ENCODE measurements around the gene CFAP410. TPM values are rescaled to one million over a fixed set of nuclear protein-coding genes. Genes with fewer than 3 reads are reported as not detected.

The CFAP410 gene
- total and polyA plus RNA-seq, 2 of the 13 experiments (the other 11 are each of a cell fraction or from before 2014, with no cell fraction given), result 8.0 to 20.1 TPM

DNA sequence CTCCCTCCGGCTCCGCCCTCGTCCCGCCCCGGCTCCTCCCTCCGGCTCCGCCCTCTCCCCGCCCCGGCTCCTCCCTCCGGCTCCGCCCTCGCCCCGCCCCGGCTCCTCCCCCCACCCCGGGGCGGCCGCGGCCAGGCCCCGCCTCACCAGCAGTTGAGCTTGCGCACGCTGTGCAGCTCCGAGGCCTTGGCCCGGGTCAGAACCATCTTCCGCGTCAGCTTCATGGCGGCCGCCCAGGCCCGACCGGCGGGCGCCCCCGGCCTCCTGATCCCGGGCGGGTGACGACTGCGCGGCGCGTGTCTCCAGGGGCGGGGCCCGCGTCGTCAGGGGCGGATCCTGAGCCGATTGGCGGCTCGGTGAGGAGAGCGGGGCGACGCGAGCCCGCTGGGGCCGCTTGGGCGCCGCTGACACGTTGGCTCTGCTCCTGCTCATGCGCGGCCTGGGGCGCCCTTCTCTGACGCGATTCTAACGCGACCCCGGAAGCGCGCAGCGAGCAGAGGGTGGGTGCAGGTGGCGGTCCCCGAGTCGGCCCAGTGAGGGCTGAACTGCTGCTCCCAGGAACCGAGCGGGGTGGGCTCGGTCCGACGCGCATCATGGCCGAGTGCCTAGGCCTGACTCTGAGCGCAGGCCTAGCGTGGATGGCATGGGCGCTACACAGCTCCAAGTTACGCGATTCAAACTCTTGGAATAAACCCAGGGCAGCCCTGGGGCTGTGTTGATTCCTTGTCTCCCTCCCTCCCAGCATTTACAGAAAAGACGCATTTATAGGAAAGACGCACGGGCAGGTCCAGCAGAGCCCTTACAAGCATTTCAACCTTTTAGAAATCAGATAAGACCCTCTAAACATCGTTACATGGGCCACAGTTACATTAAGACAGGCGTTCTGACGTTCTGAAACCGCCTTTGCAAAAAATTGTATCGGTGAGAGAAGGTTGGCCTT lies at the start of gene CFAP410 (continued):
- TF ChIP-seq, protein P1, sequence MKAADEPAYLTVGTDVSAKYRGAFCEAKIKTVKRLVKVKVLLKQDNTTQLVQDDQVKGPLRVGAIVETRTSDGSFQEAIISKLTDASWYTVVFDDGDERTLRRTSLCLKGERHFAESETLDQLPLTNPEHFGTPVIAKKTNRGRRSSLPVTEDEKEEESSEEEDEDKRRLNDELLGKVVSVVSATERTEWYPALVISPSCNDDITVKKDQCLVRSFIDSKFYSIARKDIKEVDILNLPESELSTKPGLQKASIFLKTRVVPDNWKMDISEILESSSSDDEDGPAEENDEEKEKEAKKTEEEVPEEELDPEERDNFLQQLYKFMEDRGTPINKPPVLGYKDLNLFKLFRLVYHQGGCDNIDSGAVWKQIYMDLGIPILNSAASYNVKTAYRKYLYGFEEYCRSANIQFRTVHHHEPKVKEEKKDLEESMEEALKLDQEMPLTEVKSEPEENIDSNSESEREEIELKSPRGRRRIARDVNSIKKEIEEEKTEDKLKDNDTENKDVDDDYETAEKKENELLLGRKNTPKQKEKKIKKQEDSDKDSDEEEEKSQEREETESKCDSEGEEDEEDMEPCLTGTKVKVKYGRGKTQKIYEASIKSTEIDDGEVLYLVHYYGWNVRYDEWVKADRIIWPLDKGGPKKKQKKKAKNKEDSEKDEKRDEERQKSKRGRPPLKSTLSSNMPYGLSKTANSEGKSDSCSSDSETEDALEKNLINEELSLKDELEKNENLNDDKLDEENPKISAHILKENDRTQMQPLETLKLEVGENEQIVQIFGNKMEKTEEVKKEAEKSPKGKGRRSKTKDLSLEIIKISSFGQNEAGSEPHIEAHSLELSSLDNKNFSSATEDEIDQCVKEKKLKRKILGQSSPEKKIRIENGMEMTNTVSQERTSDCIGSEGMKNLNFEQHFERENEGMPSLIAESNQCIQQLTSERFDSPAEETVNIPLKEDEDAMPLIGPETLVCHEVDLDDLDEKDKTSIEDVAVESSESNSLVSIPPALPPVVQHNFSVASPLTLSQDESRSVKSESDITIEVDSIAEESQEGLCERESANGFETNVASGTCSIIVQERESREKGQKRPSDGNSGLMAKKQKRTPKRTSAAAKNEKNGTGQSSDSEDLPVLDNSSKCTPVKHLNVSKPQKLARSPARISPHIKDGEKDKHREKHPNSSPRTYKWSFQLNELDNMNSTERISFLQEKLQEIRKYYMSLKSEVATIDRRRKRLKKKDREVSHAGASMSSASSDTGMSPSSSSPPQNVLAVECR (CRISPR knock-in tag; IDR thresholded peaks at IDR 0.05; ENCODE audit: borderline replicate concordance), result peak; percentile 98
- TF ChIP-seq RFX3 (CRISPR knock-in tag; IDR thresholded peaks at IDR 0.05) (no peak), TFE3 (CRISPR knock-in tag; IDR thresholded peaks at IDR 0.05) (no peak; the same call in 1 of the 2 replicates), ZNF224 (CRISPR knock-in tag; IDR thresholded peaks at IDR 0.05) (no peak), ZNF274 (CRISPR knock-in tag; IDR thresholded peaks at IDR 0.05) (0 out of 2 replicates have a peak, but pooled peaks have one; percentile 59), FOXM1 (CRISPR knock-in tag; IDR thresholded peaks at IDR 0.05) (no peak), HDAC2 (CRISPR knock-in tag; IDR thresholded peaks at IDR 0.05) (peak; percentile 82), THYN1 (CRISPR knock-in tag; IDR thresholded peaks at IDR 0.05; ENCODE audit: borderline replicate concordance, low read depth) (no peak), KLF11 (CRISPR knock-in tag; IDR thresholded peaks at IDR 0.05) (peak; percentile 83; the same call in 1 of the 2 replicates), ZNF878 (CRISPR knock-in tag; IDR thresholded peaks at IDR 0.05) (no peak), ZFP37 (CRISPR knock-in tag; IDR thresholded peaks at IDR 0.05; ENCODE audit: borderline replicate concordance) (no peak), ZNF777 (CRISPR knock-in tag; IDR thresholded peaks at IDR 0.05) (peak; percentile 54), HMGXB4 (CRISPR knock-in tag; IDR thresholded peaks at IDR 0.05; ENCODE audit: borderline replicate concordance in 1 of 2, low read depth in 1 of 2) (peak; percentile 75 to 78; a peak in 3 of 4 replicates), ZC3H4 (CRISPR knock-in tag; IDR thresholded peaks at IDR 0.05; ENCODE audit: borderline replicate concordance) (peak; percentile 32; the same call in 1 of the 2 replicates), ZNF512B (CRISPR knock-in tag; IDR thresholded peaks at IDR 0.05; ENCODE audit: borderline replicate concordance) (no peak), CEBPG (CRISPR knock-in tag; IDR thresholded peaks at IDR 0.05) (no peak), ZFP82 (CRISPR knock-in tag; IDR thresholded peaks at IDR 0.05; ENCODE audit: borderline replicate concordance) (no peak), ZNF30 (CRISPR knock-in tag; IDR thresholded peaks at IDR 0.05) (no peak), SSRP1 (CRISPR knock-in tag; IDR thresholded peaks at IDR 0.05) (no peak)
